GM21423 (cell line): ENCODE data around the gene PODXL2.

Experiments used
- ATAC-seq: cut with Tn5 transposase; IDR thresholded peaks from one replicate; pipeline ENCODE4 v1.9.1; 2021; ENCODE audit warnings: mild to moderate bottlenecking, moderate library complexity; ENCODE audit not compliant: unreplicated experiment

Gene PODXL2

DNA sequence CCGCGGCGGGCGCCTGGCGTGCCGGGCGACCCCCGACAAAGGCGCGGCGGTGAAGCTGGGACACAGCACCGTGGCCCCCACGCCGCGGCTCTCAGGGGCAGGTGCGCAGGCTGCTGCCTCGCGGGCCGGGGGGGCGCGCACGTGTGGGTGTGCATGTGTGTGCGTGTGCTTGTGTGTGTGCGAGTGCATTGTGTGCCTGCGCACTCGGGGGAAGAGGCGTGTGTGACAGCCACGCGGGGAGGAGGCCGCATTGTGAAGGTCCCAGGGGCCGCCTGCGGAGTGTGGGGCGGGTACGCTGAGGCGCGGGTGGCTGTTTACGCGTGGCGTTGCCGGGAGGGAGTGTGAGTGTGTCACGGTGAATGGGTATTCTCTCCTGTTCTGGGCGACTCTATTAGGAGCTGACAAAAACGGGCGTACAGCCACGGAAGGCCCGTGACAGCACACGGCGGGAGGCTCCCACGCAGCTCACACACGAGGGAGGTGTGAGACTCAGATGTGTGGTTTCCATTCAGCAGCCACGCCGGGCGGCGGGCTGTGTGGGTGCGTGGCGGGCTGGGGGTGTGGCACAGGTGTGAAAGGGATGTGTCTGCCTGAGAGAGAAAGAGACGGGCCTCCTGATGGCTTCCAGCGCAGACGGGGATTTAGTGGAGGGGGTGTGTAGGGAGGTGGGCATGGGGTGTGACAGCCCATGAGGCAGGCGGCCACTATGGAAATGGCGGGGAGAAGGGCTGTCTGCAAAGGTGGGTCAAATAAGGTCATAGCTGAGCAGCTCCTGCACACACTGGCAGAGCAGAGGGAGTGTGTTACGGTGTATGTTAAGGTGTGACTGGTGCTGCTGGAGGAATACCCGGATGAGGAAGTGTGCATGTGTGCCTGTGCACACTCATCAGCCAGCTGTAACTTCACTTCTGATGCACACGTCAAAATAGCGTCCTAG lies 750 bp downstream of the PODXL2 start:
- ATAC-seq = no peak

DNA sequence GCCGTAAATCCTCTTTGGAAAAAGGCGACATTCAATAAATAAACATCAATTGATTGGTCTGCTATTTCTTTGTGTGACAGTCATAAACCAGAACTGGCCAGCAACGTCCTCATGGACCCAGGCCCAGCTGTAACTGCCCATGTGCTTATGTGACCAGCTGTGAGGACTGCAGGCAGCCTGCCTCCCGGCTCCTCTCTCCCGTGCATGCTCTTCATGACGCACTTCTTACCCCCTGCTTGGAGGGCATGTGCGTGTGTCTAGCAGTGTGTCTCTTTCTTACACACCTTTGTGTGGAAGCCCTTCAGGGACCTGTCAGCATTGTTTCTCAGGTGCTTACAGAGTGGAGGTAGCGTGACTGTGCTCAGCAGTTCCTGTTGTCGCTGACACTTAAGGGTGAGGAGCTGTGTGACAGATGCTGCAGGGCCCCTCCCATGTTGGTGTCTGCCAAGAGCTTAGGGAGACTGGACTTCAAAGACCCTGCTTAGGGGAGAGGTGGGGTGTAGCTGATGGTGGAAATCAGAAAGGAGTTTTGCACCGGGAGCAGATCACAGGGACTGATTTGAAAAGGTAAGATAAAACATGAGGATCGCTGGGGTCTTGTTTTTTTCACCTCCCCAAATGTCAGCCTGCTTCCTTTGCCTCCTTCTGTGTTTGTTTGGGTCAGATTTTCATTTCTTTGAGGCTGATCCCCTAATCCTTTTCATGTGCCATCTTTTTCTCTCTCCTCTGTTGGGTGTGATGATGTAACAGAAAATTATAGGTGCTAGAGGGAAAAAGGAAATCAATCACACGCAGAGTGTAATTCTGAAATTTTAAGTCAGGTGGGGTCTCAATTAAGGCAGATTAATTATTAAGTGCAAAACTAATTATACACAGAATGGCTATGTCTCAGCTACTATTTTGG lies 2.1 kb downstream of the PODXL2 start:
- ATAC-seq = no peak

DNA sequence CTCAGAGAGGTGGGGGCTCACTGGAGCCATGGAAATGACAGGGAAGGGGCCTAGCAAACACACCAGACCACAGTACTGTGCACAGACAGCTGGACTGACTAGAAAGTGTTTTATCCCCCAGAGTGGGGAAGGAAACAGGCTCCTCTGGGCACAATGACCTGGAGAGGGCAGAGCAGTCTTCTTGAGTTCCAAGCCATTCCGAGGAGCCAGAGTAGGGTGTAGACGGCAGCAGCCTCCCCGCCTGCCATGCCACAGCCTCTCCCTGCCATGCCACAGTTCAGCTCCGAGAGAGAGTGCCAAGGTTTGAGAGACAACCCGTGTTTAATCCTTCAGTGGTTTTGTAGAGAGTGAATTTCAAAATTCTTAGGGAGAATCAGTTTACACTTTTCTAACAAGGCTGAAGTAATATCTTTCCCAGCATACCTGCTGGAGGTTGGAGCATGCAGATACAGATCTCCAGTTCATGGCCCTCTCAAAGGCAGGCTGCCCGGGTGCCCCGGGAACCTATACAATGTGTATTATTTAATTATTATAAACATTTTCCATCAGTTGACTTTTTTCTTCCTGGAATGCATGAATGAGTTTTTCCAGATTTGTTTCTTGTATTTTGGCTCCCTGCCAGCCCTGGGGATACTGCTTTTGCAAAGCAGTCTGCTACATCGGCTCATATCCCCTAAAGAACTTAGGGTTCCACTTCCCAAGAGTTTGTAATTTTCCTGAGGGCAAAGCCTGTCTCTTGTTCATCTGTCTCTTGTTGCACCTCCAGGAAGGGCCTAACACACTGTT lies 3.2 kb downstream of the PODXL2 start:
- ATAC-seq = no peak

DNA sequence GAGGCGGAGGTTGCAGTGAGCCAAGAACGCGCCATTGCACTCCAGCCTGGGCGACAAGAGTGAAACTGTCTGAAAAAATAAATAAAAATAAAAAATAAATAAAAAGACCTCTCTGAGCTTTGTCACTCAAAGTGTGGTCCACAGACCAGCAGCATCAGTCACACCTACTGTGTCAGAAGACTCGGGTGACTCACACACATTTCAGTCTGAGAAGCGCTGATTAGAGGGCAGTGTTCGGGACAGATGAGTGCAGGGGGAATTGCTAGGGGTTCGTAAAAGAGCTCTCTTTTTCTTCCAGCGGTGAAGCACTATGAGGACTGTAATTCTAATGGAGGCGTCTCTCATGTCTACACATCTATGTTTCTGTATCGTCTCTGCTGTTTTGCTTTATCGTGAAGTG lies 5.7 kb downstream of the PODXL2 start:
- no peak for ATAC-seq

DNA sequence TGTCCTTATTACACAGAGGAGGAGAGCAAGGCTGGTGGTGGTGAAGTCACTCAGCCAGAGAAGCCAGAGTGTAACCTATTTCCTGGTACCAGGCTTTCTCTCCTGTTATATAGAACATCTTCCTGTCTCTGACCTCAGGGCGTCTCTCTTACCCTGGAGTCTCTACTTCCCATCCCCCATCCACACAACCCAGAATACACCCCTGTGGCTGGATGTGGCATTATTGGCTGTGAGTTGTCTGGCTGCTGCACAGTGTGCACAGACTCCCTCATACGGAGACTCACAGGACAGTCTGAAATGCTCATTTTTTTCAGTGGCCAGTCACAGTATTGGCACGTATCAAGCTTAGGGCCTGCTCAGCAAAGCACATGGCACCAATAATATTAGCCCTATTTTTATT lies 8.6 kb downstream of the PODXL2 start:
- no peak for ATAC-seq

DNA sequence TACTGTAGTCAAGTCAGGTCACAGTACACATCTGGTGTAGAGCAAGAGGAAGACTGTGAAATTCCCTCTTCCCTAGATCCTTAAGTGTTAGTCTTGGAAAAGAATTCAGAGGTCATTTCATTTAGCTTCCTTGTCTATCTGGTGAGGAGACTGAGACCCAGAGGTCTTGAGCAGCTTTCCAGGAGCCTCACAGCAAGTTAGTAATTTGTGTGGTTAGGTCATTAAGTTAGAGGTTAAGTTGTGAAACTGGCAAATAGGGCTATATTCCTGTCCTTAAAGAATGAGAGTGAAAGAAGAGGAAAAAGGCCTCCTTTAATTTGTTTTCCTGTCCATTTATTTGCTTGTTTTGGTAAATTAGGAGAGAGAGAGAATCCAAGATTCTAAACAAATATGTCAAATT lies 9.0 kb downstream of the PODXL2 start:
- no peak for ATAC-seq

DNA sequence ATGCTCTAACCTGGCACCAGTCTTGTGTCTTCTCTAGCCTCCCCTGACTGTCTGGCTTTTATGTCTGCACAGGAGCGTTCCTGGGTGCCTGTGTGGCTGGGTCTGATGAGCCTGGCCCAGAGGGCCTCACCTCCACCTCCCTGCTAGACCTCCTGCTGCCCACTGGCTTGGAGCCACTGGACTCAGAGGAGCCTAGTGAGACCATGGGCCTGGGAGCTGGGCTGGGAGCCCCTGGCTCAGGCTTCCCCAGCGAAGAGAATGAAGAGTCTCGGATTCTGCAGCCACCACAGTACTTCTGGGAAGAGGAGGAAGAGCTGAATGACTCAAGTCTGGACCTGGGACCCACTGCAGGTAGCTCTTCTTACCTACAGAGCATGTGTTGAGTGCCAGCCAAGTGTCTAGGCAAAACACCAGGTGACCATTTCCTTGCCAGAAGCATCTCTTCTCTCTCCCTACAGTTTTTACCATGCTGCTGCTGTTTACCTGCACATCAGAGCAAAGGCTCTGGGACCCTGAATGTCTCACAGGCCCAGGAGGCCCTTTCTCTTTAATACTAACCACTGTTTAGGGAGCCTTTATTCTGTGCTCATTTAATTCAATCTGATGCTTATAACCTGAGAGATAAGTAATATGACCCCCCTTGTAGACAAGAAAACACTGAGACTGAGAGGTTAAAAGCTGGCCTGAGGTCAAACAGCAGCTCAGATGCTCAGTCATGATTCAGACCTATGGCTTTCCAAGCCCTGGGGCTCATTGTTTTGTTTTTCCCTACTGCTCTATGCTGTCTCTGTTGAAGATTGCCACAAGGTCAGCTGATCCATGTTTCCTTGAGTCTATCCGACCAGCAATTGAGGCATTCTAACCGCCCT lies 10.4 kb downstream of the PODXL2 start:
- ATAC-seq = no peak

DNA sequence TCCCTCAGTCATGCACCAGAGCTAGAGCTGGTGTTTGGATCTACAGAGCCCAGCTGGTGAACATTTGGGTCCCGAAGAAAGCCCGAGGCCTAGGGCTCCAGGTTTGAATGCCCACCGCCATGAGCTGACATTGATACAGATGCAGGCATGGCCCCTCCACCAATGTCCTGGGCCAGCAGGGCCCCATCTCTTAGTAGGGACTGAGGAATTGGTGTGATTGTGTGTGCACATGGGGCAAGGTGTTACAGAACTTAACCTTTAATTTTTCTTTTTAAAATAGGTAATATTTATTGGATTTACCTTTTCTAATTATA lies 11.0 kb downstream of the PODXL2 start:
- ATAC-seq = no peak

DNA sequence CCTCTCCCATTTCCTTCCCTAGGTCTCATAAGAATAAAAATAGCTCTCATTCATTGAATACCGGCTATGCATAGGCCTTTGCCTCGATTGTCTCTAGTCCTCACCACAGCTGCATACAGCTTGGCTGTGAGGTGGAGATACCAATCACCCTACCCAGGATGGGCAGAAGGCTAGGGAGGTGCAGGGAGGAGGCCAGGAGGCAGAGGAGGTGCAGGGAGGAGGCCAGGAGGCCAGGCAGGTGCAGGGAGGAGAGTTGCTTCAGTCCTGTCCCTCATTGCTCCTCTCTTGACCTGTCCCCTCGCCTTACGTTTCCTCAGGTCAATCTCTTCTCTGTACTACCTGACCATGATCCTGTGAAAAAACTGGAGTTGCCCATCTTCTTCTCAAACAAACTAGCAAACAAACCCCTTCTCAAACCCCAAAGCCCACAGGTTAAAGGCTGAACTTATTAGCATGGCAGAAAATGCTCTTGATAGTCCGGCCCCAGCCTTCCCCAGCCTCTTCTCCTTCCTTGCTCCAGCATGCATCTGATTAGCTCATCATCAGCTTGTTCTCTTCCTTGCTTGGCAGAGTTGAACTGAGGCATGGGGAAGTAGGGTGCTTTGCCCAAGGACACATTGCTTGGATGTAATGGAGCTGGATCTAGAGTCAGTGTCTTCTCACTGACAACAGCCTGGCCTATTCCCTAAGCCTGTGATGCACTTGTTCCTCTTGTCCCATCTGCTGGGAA lies 15.8 kb downstream of the PODXL2 start:
- no peak for ATAC-seq

DNA sequence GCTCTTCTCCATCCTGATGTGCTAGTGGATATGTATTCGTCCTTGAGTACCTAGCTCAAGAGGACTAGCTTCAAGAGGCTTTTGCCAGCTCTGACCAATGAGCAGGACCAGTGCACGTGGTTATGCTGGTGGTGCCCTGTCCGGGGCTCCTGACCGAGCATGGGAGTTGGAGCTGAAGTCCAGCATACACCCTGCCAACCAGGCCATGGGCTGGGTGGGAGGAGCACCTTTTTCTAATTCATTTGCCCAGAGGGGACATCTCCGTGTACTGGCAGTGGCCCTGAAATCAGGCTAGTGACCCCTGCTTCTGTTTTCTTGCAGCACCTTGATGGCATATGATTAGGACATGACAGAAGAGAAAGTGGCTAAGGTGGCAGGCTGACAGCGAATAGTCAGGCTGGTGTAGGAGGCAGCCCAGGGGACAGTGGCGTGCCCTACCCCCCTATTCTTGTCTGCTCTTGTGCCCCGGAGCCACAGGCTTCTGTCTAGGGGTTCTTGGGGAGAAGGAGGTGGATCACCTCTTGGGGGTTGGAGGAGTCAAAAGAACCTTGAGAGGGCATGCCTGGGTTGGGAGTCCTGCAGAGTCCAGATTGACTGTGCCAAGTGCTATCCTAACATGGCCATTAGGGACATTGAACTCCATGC lies 16.5 kb downstream of the PODXL2 start:
- ATAC-seq = no peak

DNA sequence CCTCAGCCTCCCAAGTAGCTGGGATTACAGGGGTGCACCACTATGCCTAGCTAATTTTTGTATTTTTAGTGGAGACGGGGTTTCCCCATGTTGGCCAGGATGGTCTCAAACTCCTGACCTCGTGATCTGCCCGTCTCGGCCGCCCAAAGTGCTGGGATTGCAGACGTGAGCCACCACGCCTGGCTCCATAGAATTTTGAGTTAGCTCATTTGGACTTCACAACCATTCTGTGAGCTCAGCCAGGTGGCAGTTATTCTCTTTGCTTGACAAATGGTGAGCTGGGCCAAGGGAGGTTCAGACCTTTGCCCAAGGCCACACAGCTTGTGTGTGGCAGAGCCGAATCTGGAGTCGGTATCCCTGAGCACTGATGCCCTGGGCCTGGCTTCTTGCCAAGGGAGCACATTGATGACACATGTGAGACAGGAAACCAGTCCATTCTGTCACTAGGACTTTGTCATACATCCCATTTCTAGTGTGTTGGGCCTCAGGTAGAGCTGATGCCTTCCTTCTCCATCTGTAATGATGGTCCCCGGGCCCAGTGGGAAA lies 17.6 kb downstream of the PODXL2 start:
- ATAC-seq = no peak

DNA sequence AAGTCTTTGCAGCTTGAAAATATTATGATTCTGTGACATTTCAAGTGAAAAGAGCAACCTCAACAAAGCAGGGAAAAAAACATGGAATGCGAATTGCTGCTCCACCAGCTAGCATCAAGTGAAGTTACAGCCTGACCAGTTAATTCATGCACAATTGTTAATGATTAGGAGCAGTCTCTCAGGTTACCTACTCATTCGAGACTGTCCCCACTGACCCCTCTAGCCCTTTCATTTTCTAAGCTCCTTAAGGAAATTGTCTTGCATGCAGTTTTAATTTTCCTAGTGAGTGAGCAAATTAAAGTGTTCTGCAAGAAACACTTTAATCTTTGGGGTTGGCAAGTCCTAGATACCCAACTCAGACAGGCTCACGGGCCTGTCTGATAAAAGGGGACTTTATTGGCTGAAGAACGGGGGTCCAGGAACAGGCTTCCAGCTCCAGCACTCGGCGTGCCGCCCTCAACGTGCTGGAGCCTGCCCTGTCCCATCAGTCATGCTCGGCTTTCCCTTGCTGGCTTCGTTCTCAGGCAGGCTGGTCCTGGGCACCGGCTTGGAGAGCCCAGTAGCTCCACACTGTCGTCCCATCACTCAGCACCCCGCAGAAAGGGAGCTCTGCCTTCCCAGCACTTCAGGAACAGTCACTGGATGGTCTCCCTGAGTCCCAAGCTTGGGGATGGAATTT lies 18.3 kb downstream of the PODXL2 start:
- ATAC-seq = no peak

DNA sequence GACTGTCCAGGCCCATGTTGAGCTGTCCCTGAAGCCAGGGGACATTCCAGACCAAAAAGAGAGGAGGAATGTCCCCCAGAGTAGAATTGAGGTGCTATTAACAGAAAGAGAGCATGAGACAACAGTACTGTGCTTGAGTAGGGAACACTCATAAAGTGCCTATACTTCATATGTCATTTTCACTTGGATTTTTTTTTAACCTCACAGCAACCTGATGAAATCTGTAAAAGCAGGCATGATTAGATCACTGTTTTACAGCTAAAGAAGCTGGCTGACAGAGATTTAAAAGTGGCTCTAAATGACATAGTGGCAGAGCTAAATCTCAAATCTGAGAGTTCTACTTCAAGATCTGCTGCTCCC lies 18.8 kb downstream of the PODXL2 start:
- ATAC-seq = no peak

DNA sequence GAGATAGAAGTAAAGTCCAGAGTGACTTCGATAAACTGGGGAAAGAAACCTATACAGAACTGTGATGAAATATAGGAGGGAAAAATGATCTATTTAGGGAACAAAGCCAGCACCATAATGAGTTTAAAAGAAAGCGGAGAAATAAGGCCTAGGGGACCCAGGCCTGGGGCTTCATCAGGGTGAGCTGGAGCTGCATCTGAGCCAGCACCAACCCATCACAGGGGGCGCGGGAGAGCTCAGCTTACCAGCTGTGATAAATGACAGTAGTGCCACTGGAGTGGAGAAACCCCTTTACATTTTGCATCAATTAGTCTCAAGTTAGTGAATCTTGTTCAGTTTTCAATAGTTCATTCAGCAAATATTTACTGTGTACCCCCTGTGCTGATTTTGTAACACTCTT lies 21.3 kb downstream of the PODXL2 start:
- ATAC-seq = no peak

DNA sequence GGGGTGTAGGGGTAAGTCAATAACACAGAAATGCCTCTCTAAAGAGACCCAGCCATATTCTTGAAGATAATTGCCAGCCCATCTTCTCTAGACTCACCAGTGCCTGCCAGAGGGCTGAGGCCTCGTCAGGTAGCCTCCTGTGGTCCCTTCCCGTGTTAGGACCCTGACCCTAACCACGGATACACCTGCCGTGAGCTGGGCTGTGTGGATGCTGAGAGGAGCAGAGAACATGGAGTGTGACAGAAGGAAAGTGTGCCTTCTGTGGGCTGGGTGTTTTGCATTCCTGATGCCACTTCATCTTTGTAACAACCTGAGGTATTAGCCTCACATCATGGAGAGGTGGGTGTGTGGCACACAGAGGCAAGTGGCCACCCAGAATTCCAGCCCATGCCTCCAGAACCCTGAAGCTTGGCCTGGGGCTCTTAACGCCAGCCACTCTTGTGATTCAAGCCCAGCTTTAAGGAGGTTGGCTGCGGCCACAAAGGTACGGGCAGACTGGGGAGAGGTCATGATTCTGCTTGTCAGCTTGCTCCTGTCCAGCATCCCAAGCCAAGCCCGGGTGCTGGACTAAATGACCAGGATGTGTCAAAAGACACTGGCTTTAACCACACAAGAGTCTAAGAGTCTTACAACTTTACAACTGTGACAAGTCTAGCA lies 22.7 kb downstream of the PODXL2 start:
- no peak for ATAC-seq

DNA sequence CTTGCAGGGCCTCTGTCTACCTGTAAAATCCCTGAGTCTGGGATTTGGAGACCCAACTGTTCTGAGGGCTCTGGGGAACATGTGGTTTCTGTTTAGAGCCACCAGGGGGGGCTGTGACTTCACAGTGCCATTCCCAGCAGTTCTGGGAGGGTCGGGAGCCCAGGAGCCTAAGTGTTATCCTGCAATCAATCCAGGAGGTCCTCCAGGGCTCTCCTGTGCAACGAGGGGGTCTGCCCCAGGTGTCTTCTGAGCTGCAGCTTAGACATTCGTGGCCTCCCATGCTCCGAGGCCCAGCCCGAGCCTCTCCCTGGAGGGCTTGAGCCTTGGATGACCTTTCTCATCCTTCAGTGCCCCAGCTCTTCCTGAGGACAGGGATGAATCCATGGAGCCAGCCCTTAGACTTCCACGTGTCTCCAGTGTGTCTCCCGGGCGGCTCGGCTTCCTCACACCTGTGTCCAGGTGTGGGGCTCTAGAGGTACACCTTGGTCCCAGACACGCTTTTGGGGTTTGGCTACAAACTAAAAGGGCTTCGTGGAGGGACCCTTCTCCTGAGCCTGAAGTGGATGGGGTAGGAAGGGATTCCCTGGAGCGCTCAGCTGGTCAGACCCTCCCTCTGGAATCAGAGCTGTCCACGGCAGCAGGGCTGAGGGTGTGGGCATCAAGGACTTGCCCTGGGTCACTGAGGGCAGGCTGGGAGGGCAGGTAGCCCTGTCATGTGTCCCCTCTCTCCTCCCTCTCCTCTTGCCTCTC lies 23.4 kb downstream of the PODXL2 start:
- no peak for ATAC-seq

DNA sequence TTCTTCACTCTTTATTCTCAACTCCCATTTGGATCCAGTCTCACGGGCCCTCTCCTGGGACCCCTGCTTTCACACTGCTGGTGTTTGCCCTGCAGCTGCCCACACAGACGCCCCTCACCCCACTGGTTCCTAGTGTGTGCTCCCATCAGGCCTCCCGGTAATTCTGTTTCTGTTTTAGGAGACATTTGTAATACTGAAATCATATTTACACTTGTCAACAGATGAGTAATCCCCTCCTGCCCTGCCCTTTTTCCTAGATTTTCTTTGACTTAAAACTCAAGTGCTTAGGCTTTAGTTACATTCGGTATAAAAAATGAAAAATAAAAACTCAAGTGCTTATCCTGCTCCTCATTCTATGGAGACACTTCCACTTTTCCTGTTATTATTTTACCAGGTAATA lies 25.4 kb downstream of the PODXL2 start:
- ATAC-seq = no peak
